Putamen (tissue), 1 donor: ENCODE results near the gene UTP11.
"Not testable (repeated sequence)": the region's sequence is repeated elsewhere in the genome, so short reads cannot be mapped to it uniquely, and the experiment has no call there.

Experiments used
- DNase-seq: peaks from one replicate; pipeline ENCODE4 v3.0.0-alpha.2; 2016; ENCODE audit warnings: low spot score

UTP11 gene

GRCh38 chr1:38027201-38028104, 14.9 kb downstream of the UTP11 start:
- no peak for DNase-seq

- DNase-seq = no peak
These were observed 15.6 kb downstream of the UTP11 start for GRCh38 chr1:38028105-38028591.

DNA sequence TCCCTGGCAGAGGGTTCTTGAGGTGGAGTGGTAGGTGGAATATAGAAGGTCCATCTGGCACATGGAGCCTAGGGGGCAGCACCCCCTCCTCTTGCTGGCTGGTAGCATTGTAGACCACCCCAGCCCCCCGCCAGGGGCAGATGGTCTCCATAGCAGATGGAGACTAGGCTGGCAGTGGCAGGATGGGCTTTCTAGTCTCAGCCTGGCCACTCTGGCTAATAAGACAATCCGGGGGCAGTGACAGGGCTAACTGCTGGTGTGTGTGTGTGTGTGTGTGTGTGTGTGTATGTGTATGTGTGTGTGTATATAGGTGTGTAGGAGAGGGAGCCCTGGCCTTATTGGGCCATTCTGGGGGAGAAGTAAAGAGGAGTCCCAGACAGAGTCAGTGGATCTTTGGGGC, 16.1 kb downstream of the UTP11 start:
- DNase-seq = no peak

GRCh38 chr1:38029081-38029681, 16.6 kb downstream of the UTP11 start:
- no peak for DNase-seq

DNA sequence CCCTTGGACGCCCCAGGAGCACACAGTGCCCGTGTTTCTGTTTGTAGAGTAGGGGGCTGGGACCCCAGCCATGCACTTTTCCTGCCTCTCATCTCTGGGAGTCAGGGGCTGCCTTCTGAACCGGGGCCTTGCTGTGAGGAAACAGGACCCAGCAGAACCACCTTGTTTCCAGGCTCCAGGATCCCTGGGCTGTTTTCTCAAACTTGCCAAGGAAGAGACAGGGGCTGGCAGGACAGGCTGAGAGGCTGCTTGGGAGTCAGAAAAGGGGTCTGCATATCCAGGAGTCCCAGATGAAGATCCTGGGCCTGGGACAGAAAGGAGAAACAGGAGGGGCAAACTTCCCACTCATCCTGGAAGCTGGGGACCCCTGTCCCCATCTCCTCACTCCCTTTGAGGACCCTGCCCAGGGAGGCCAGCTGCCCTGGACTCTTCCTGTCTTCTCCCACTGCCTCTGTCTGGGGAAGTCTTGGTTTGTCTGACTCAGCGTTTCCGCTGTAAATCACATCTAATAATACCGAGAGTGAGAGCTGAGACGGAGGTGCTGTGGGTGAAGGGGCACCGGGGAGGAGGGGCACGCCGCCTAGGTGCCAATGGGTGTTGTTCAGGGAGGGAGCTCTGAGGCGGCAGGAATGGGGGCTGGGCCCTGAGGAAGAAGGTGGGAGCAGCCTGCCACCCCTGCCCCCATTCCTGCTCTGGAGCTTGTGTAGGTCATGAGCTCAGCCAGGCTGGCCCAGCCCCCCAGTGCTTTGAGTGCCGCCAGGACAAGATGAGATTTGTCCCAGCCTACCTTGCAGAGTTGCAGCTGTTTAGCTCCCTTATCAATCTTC, 17.4 kb downstream of the UTP11 start:
- DNase-seq = no peak

DNA sequence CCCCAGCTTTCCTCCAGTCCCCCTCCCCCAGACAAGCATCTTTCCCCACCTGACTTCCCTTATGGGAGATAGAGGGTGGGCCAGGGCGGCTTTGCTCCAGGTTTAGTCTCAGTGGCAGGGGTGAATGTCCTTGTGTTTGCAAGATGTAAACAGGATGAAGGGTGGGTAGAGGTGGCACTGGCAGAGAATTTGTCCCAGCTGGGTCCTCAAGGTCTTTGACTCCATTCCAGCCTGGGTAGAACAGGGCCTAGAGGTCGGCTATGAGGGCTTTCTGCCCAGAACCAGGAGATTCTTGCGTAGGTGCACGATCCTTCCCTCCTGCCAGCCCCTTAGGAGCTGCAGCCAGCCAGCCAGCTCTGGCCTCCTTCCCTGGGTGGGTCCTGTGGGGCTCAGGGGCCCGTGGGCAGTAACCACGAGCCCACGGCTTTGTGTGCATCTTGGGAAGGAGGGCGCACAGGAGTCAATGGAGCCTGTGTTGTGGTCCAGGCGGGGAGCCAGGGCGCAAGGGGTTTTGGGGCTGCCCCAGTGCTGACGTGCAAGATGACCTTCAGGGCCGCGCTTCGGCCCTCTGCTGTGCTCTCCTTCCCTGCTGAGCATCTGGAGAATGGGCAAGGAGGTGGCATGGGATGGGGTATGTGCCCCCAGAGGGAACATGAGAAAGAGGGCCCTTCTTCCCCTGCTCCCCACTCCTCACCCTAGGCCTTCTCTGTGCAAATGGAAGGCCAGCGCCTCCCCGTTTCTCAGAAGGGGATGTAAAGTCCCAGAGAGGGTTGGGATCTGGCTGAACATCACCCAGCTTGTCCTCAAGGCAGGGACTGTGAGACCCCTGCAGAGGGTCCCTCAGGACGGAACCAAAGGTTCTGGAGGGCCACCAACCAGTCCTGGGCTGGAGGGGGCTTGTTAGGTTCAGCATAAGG, 18.3 kb downstream of the UTP11 start:
- no peak for DNase-seq

- DNase-seq = no peak
These were observed 19.0 kb downstream of the UTP11 start for GRCh38 chr1:38031513-38031866.

DNA sequence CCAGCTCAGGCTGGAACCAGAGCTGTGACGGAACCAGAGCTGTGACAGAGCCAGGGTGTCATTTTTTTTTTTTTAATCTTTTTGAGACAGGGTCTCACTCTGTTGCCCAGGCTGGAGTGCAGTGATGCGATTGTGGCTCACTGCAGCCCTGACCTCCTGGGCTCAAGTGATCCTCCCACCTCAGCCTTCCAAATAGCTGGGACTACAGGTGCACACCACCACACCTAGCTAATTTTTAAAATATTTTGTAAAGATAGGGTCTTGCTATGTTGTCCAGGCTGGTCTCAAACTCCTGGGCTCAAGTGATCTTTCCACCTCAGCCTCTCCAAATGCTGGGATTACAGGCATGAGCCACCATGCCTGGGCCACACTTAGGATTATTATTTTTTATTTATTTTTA, 20.5 kb downstream of the UTP11 start:
- DNase-seq = not testable (repeated sequence)

GRCh38 chr1:38034871-38035270, 22.3 kb downstream of the UTP11 start:
- no peak for DNase-seq

DNA sequence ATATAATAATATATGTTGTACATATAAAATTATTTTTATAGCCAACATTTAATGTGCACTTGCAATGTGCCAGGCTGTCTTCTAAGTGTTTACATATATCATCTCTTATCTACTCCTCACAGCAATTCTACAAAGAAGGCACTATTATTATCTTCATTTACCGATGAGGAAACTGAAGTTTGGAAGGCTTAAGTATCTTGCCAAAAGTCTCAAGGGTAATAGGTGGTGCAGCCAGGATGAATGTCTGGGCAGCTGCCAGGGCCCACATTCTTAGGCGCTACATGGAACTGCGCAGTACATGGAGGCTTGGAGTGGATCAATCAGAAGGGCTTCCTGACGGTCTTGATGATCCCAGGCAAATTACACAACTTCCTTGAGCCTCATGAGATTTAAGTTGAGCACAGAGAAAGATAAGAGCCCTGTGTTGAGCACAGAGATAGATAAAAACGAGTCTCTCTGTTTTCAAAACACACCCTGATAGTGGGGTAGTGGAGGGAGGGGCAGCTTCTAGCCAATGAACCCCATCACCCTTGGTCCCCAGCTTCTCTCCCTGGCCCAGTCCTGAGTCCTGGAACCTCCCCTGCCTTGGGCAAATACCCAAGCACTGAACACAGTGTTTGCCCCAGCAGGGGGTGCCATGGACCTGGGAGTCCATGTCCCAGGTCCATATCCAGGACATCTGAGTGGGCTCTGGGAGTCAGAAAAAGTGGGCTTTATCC, 24.8 kb downstream of the UTP11 start:
- DNase-seq = no peak

- DNase-seq = no peak
These were observed 26.3 kb downstream of the UTP11 start for GRCh38 chr1:38038861-38039260.

- DNase-seq = no peak
These were observed 27.0 kb downstream of the UTP11 start for GRCh38 chr1:38039331-38040088.

GRCh38 chr1:38041936-38042834, 29.7 kb downstream of the UTP11 start:
- DNase-seq = no peak

- no peak for DNase-seq
These were observed 30.7 kb downstream of the UTP11 start for GRCh38 chr1:38043036-38043747.

DNA sequence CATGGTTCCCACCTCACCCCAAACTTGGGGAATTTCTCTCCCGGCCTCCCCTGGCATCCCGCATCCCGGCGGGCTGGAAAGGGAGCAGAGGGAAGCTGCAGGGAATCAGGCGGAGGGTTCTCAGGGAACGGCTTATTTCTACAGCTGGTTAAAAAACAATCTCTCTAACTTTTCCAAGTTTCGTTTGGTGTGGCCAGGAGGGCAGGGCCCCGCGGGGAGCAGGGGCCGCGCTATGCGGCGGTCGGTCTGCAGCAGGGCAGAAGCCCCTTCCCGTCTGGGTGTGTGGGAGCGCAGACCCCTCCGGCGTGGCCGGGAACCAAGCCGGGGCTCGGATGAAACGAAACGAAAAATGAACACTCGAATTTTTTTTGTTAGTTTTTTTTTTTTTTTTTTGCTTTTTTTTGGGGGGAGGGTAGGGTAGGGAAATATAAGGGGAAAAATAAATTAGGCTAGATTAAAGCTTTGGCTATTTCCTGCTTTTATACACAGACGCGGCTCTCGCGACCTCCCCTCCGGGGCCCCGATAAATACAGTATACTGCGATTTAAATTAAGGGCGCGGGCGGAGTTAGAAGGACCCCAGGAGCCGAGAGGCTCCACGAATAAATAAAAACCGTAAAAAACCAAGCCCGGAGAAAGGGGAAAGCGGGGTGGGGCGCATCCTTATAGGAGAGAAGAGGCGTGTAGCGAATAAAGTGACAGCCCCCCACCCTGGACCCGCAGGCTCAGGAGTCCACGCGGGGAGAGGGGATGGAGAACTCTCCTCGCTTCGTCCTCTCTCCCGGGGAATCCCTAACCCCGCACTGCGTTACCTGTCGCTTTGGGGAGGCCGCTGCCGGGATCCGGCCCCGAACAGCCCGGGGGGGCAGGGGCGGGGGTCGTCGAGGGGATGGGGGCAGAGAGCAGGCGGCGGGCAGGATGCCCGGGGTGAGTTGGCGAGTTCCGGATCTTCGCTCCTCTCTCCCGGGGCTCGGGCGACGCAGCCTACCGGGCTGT, 32.0 kb downstream of the UTP11 start:
- DNase-seq = no peak

GRCh38 chr1:38045401-38046332, 33.1 kb downstream of the UTP11 start:
- DNase-seq = no peak
